ENCODE results near the gene ZEB2. TPM values are rescaled to one million over a fixed set of nuclear protein-coding genes. Genes with fewer than 3 reads are reported as not detected.

Gene ZEB2
- polyA plus RNA-seq, 1 donor from 2014 or later: 2.2 TPM

DNA sequence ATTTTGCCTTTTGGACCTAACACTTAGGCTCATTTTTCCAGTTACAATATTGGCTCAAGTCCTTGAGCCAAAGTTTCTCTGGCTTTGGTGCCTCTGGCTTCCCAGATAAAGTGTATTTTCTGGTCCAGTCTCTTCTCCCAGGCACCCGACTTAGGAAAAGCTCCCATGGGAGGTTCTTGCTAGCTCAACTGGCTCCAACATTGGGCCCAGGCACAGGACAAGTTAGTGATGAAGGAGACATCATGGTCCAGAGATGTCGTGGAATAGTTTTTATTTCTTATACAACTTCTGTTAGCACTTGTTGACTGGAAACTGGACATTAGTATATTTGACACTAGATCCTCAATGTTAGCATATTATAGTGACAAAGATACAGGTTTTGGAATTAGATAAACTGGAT lies 8.2 kb upstream of the ZEB2 start:
- Histone ChIP-seq H3K27me3 (ENCODE audit: insufficient read depth, low read depth, low read length) (peaks cover 8% of the 10 kb centered on the region), H3K9ac (ENCODE audit: low read length) (no peak overlapping the region), H3K79me2 (replicated peaks; ENCODE audit: insufficient read depth, low read length) (no peaks in the 10 kb centered on the region), H3K4me2 (ENCODE audit: low read length) (no peak overlapping the region), H2AFZ (ENCODE audit: low read depth, low read length) (no peak overlapping the region), H3K9me2 (ENCODE audit: insufficient read depth, low read length) (no peaks in the 10 kb centered on the region), H4K20me1 (ENCODE audit: insufficient read depth) (no peaks in the 10 kb centered on the region), H3K9me3 (ENCODE audit: low read length) (no peaks in the 10 kb centered on the region), H3K27ac (ENCODE audit: low read length) (no peak overlapping the region), H3K36me3 (ENCODE audit: insufficient read depth, low read length) (no peaks in the 10 kb centered on the region), H3F3A (ENCODE audit: insufficient read depth, low read length, poor library complexity, severe bottlenecking) (no peaks in the 10 kb centered on the region), H3K4me3 (ENCODE audit: low read length) (no peak overlapping the region)
- TF ChIP-seq TAF1 (IDR thresholded peaks at IDR 0.05; ENCODE audit: low read depth): no peak

DNA sequence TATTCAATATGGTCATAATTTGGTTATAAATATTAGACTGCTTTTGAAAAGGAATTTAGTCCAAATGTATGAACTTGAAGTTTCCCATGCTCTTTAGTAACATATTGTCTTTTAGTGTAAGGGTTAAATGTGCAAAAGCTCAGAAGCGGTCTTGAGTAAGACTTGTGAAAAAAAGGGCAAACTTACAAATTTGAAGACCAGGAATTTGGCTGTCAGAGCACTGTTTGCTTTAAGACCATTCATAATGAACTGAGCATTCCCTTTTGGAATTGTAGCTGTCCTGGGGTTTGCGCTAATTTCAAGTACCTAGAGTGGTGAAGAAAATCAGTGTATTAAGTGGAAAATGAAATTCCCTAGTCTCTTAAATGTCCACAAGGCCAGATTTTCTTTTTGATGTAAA lies 6.9 kb upstream of the ZEB2 start:
- Histone ChIP-seq H3F3A (ENCODE audit: insufficient read depth, low read length, poor library complexity, severe bottlenecking) (no peaks in the 10 kb centered on the region), H3K9me2 (ENCODE audit: insufficient read depth, low read length) (no peaks in the 10 kb centered on the region), H3K4me2 (ENCODE audit: low read length) (no peak overlapping the region), H4K20me1 (ENCODE audit: insufficient read depth) (no peaks in the 10 kb centered on the region), H3K36me3 (ENCODE audit: insufficient read depth, low read length) (no peaks in the 10 kb centered on the region), H3K79me2 (replicated peaks; ENCODE audit: insufficient read depth, low read length) (no peaks in the 10 kb centered on the region), H2AFZ (ENCODE audit: low read depth, low read length) (no peak overlapping the region), H3K4me3 (ENCODE audit: low read length) (no peak overlapping the region), H3K9me3 (ENCODE audit: low read length) (no peaks in the 10 kb centered on the region), H3K27me3 (ENCODE audit: insufficient read depth, low read depth, low read length) (peaks cover 18% of the 10 kb centered on the region), H3K27ac (ENCODE audit: low read length) (no peak overlapping the region), H3K9ac (ENCODE audit: low read length) (no peak overlapping the region)
- TF ChIP-seq, protein P1, sequence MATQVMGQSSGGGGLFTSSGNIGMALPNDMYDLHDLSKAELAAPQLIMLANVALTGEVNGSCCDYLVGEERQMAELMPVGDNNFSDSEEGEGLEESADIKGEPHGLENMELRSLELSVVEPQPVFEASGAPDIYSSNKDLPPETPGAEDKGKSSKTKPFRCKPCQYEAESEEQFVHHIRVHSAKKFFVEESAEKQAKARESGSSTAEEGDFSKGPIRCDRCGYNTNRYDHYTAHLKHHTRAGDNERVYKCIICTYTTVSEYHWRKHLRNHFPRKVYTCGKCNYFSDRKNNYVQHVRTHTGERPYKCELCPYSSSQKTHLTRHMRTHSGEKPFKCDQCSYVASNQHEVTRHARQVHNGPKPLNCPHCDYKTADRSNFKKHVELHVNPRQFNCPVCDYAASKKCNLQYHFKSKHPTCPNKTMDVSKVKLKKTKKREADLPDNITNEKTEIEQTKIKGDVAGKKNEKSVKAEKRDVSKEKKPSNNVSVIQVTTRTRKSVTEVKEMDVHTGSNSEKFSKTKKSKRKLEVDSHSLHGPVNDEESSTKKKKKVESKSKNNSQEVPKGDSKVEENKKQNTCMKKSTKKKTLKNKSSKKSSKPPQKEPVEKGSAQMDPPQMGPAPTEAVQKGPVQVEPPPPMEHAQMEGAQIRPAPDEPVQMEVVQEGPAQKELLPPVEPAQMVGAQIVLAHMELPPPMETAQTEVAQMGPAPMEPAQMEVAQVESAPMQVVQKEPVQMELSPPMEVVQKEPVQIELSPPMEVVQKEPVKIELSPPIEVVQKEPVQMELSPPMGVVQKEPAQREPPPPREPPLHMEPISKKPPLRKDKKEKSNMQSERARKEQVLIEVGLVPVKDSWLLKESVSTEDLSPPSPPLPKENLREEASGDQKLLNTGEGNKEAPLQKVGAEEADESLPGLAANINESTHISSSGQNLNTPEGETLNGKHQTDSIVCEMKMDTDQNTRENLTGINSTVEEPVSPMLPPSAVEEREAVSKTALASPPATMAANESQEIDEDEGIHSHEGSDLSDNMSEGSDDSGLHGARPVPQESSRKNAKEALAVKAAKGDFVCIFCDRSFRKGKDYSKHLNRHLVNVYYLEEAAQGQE (IDR thresholded peaks at IDR 0.05; ENCODE audit: borderline replicate concordance): no peak
- TF ChIP-seq RAD21 (conservative IDR thresholded peaks at IDR 0.05) (no peak), SMC3 (conservative IDR thresholded peaks at IDR 0.05; ENCODE audit: poor library complexity) (no peak)
- TF ChIP-seq, protein P2, sequence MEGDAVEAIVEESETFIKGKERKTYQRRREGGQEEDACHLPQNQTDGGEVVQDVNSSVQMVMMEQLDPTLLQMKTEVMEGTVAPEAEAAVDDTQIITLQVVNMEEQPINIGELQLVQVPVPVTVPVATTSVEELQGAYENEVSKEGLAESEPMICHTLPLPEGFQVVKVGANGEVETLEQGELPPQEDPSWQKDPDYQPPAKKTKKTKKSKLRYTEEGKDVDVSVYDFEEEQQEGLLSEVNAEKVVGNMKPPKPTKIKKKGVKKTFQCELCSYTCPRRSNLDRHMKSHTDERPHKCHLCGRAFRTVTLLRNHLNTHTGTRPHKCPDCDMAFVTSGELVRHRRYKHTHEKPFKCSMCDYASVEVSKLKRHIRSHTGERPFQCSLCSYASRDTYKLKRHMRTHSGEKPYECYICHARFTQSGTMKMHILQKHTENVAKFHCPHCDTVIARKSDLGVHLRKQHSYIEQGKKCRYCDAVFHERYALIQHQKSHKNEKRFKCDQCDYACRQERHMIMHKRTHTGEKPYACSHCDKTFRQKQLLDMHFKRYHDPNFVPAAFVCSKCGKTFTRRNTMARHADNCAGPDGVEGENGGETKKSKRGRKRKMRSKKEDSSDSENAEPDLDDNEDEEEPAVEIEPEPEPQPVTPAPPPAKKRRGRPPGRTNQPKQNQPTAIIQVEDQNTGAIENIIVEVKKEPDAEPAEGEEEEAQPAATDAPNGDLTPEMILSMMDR (IDR thresholded peaks at IDR 0.05; ENCODE audit: poor library complexity, severe bottlenecking): no peak

DNA sequence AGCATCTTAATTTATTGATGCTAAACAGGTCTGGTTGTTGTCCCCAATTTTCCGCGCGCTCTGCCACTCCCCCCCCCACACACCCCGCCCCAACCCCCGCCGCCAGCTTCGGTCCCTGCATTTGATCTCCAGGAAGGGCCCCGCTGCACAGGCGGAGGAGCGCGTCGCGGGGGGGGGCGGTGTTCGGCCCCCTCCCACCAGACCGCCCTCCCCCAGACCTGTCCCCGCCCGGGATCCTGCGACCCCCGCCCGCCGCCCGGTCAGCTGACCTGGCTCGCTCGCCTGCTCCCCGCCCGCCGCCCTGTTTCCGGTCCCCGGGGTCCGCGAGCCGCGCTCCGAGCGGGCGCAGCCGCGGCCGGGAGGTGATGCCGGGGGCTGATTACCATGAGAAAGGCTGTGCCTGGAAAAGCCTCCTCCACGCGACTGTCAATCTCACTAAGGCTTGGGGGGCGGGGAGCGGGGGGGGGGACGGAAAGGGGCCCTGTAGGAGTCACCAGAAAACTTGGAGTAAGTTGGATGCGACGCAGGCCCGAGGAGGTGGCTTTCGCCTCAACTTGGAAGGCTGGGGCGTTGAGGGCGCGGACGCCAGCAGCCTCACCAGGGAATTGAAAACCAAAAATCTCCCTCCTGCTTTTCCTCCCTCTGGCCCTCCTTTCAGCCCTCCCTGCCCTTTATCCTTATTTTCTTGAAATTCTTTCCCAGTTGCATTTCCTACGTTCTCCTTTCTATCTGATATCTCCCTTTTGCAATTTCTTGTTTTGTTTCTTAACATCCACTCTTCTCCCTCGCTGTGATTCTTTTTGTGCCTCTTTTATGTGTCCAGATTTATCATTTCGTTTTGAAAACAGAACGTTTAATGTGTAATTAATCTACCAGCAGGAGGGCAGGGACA lies 4.4 kb upstream of the ZEB2 start:
- no peaks in the 10 kb centered on the region for H4K20me1 ChIP-seq (ENCODE audit: insufficient read depth)
- no peaks in the 10 kb centered on the region for H3K9me3 ChIP-seq (ENCODE audit: low read length)
- H2AFZ ChIP-seq (ENCODE audit: low read depth, low read length): no peak overlapping the region
- peak overlapping the region; percentile 32 for H3K9ac ChIP-seq (ENCODE audit: low read length)
- H3K4me2 ChIP-seq (ENCODE audit: low read length): no peak overlapping the region
- TF ChIP-seq TAF1 (IDR thresholded peaks at IDR 0.05; ENCODE audit: low read depth) (no peak), EP300 (conservative IDR thresholded peaks at IDR 0.05; ENCODE audit: poor library complexity, severe bottlenecking) (no peak)
- peak overlapping the region; percentile 58 for H3K4me3 ChIP-seq (ENCODE audit: low read length)
- peaks cover 3% of the 10 kb centered on the region for H3K79me2 ChIP-seq (replicated peaks; ENCODE audit: insufficient read depth, low read length)
- H3K27ac ChIP-seq (ENCODE audit: low read length): no peak overlapping the region
- H3K27me3 ChIP-seq (ENCODE audit: insufficient read depth, low read depth, low read length): peaks cover 31% of the 10 kb centered on the region
- no peaks in the 10 kb centered on the region for H3K36me3 ChIP-seq (ENCODE audit: insufficient read depth, low read length)
- H3F3A ChIP-seq (ENCODE audit: insufficient read depth, low read length, poor library complexity, severe bottlenecking): no peaks in the 10 kb centered on the region
- H3K9me2 ChIP-seq (ENCODE audit: insufficient read depth, low read length): no peaks in the 10 kb centered on the region
